IMR-90 (cell line): ENCODE measurements around the gene ADAP2. TPM values are rescaled to one million over a fixed set of nuclear protein-coding genes. Genes with fewer than 3 reads are reported as not detected.

Experiments
- ATAC-seq: fragments of 200-7000 bp; cut with Tn5 transposase; 2 replicates; pipeline ENCODE4 v1.9.1; 2020; ENCODE audit warnings: low read depth, mild to moderate bottlenecking, moderate library complexity
- BruUV-seq: library from RNA; stranded (reverse); fragments of 400-500 nt; replicated peaks from 2 replicates; lab custom pipeline; 2021; lab: Mats Ljungman, UMichigan
- CTCF ChIA-PET: fragments of 300-600 bp; formaldehyde crosslinking; extraction: SDS; loops from one replicate; lab custom pipeline; 2021; ENCODE audit warnings: antibody characterized with exemption; lab: Yijun Ruan, JAX
- POLR2A ChIA-PET: fragments of 300-600 bp; sonication (Branson Sonifier 250); formaldehyde crosslinking; loops from one replicate; lab custom pipeline; 2022; ENCODE audit warnings: antibody characterized with exemption; ENCODE audit not compliant: unreplicated experiment; lab: Charles Lee
- DNase-seq: peaks from one replicate; pipeline ENCODE4 v3.0.0; 2013
- H2AFZ ChIP-seq: replicated peaks from 2 replicates; pipeline ENCODE3; 2013; ENCODE audit warnings: low read length, mild to moderate bottlenecking; ENCODE audit not compliant: poor library complexity
- H2AK5ac ChIP-seq: 2 replicates; pipeline ENCODE4 v1.6.1; 2013; ENCODE audit warnings: low read depth, low read length, inconsistent platforms
- H2AK9ac ChIP-seq: replicated peaks from 2 replicates; pipeline ENCODE3; 2013; ENCODE audit warnings: mild to moderate bottlenecking, low read depth, low read length, moderate library complexity; ENCODE audit not compliant: poor library complexity
- H2BK120ac ChIP-seq: 2 replicates; pipeline ENCODE4 v1.6.1; 2013; ENCODE audit warnings: low read depth, low read length, inconsistent platforms
- H2BK15ac ChIP-seq: 3 replicates; pipeline ENCODE4 v1.6.1; 2013; ENCODE audit warnings: low read depth, low read length, inconsistent platforms
- H2BK20ac ChIP-seq: 2 replicates; pipeline ENCODE4 v1.6.1; 2013; ENCODE audit warnings: low read depth, mild to moderate bottlenecking, inconsistent platforms, low read length, moderate library complexity
- H2BK5ac ChIP-seq: 2 replicates; pipeline ENCODE4 v1.6.1; 2013; ENCODE audit warnings: mild to moderate bottlenecking, low read depth, low read length, inconsistent platforms; ENCODE audit not compliant: poor library complexity, severe bottlenecking
- H3K14ac ChIP-seq: replicated peaks from 2 replicates; pipeline ENCODE4 v1.6.1; 2013; ENCODE audit warnings: low read depth, low read length, inconsistent platforms
- H3K18ac ChIP-seq: 2 replicates; pipeline ENCODE4 v1.6.1; 2013; ENCODE audit warnings: low read depth, low read length, control low read depth
- H3K23ac ChIP-seq: 2 replicates; pipeline ENCODE4 v1.6.1; 2013; ENCODE audit warnings: low read depth, low read length, inconsistent platforms
- H3K27ac ChIP-seq: 2 replicates; pipeline ENCODE4 v1.5.1; 2013; ENCODE audit warnings: mild to moderate bottlenecking, control low read depth, low read length; ENCODE audit not compliant: insufficient read depth
- H3K27me3 ChIP-seq: 2 replicates; pipeline ENCODE4 v1.6.1; 2013; ENCODE audit warnings: low read length; ENCODE audit not compliant: control insufficient read depth, insufficient read depth
- H3K36me3 ChIP-seq: 2 replicates; pipeline ENCODE4 v1.6.1; 2013; ENCODE audit warnings: low read length, mixed read lengths; ENCODE audit not compliant: control insufficient read depth, insufficient read depth
- H3K4ac ChIP-seq: 2 replicates; pipeline ENCODE4 v1.6.1; 2013; ENCODE audit warnings: low read depth, low read length, inconsistent platforms
- H3K4me1 ChIP-seq: 2 replicates; pipeline ENCODE4 v1.6.1; 2013; ENCODE audit warnings: low read length, mixed read lengths; ENCODE audit not compliant: control insufficient read depth, insufficient read depth
- H3K4me2 ChIP-seq: 2 replicates; pipeline ENCODE4 v1.6.1; 2013; ENCODE audit warnings: low read depth, mild to moderate bottlenecking, control low read depth, low read length, moderate library complexity
- H3K4me3 ChIP-seq: 2 replicates; pipeline ENCODE4 v1.5.1; 2013; ENCODE audit warnings: low read depth, mild to moderate bottlenecking, control low read depth, low read length, moderate library complexity; ENCODE audit not compliant: insufficient read depth
- H3K56ac ChIP-seq: 2 replicates; pipeline ENCODE4 v1.6.1; 2013; ENCODE audit warnings: low read length, inconsistent platforms; ENCODE audit not compliant: insufficient read depth; ENCODE audit errors: extremely low read depth
- H3K79me1 ChIP-seq, 2 experiments: 2 replicates each; pipeline ENCODE4 v1.6.1; 2013; ENCODE audit warnings: low read length in 2 of 2, inconsistent platforms in 1 of 2, low read depth in 1 of 2
- H3K9ac ChIP-seq: 2 replicates; pipeline ENCODE4 v1.6.1; 2013; ENCODE audit warnings: low read depth, low read length, control low read depth
- H3K9me1 ChIP-seq: 2 replicates; pipeline ENCODE4 v1.6.1; 2013; ENCODE audit warnings: low read length, inconsistent platforms; ENCODE audit not compliant: insufficient read depth
- H3K9me3 ChIP-seq: 2 replicates; pipeline ENCODE4 v1.6.1; 2013; ENCODE audit warnings: low read length; ENCODE audit not compliant: control insufficient read depth, insufficient read depth
- H4K20me1 ChIP-seq: 2 replicates; pipeline ENCODE4 v1.6.1; 2013; ENCODE audit warnings: low read length, inconsistent platforms; ENCODE audit not compliant: insufficient read depth
- H4K5ac ChIP-seq: 2 replicates; pipeline ENCODE4 v1.6.1; 2013; ENCODE audit warnings: mild to moderate bottlenecking, low read depth, low read length, control low read depth
- H4K8ac ChIP-seq, 2 experiments: 2 replicates each; pipeline ENCODE4 v1.6.1; 2013; ENCODE audit warnings: low read depth in 2 of 2, low read length in 2 of 2, control low read depth in 1 of 2, inconsistent platforms in 1 of 2
- H4K91ac ChIP-seq: 2 replicates; pipeline ENCODE4 v1.6.1; 2013; ENCODE audit warnings: low read depth, low read length, inconsistent platforms; ENCODE audit not compliant: insufficient read depth
- BHLHE40 ChIP-seq: fragments of 150-350 bp; IDR thresholded peaks from 2 replicates; pipeline ENCODE4 v1.6.1; 2016; ENCODE audit warnings: mild to moderate bottlenecking, low read depth, low read length
- CEBPB ChIP-seq: IDR thresholded peaks from 2 replicates; pipeline ENCODE4 v1.6.1; 2012; ENCODE audit warnings: low read depth, low read length, improper control_type of control experiment
- CHD1 ChIP-seq: IDR thresholded peaks from 2 replicates; pipeline ENCODE4 v1.6.1; 2012; ENCODE audit warnings: low read depth, low read length, improper control_type of control experiment
- CTCF ChIP-seq: conservative IDR thresholded peaks from 2 replicates; pipeline ENCODE4 v1.5.1; 2012; ENCODE audit warnings: mild to moderate bottlenecking, low read depth, low read length, improper control_type of control experiment
- FOS ChIP-seq: fragments of 150-350 bp; IDR thresholded peaks from 2 replicates; pipeline ENCODE4 v1.6.1; 2016; ENCODE audit warnings: low read depth, low read length
- MAFK ChIP-seq: IDR thresholded peaks from 2 replicates; pipeline ENCODE4 v1.6.1; 2012; ENCODE audit warnings: low read depth, low read length, improper control_type of control experiment
- MAZ ChIP-seq: IDR thresholded peaks from 2 replicates; pipeline ENCODE4 v1.6.1; 2012; ENCODE audit warnings: low read depth, mild to moderate bottlenecking, low read length, improper control_type of control experiment, moderate library complexity, borderline replicate concordance
- MXI1 ChIP-seq: IDR thresholded peaks from 2 replicates; pipeline ENCODE4 v1.6.1; 2012; ENCODE audit warnings: low read depth, mild to moderate bottlenecking, low read length, moderate library complexity, borderline replicate concordance
- NFE2L2 ChIP-seq: fragments of 150-350 bp; IDR thresholded peaks from 2 replicates; pipeline ENCODE4 v1.6.1; 2016; ENCODE audit warnings: low read depth, mild to moderate bottlenecking, low read length
- POLR2A ChIP-seq: IDR thresholded peaks from 2 replicates; pipeline ENCODE4 v1.6.1; 2012; ENCODE audit warnings: mild to moderate bottlenecking, low read depth, low read length
- RAD21 ChIP-seq: IDR thresholded peaks from 2 replicates; pipeline ENCODE4 v1.6.1; 2012; ENCODE audit warnings: low read length, improper control_type of control experiment
- RCOR1 ChIP-seq: IDR thresholded peaks from 2 replicates; pipeline ENCODE4 v1.6.1; 2012; ENCODE audit warnings: mild to moderate bottlenecking, low read length, improper control_type of control experiment; ENCODE audit not compliant: insufficient replicate concordance
- USF2 ChIP-seq: fragments of 150-350 bp; IDR thresholded peaks from 2 replicates; pipeline ENCODE4 v1.6.1; 2017; ENCODE audit warnings: mild to moderate bottlenecking, antibody characterized with exemption, low read length, low read depth
- WGBS, 2 experiments: methylation state at CpG; one replicate each; pipeline versions ENCODE4 v1.1.5 to v1.1.7; 2013; ENCODE audit warnings: missing lambda C conversion rate in 2 of 2; ENCODE audit not compliant: insufficient read length in 1 of 2; ENCODE audit errors: extremely low coverage in 2 of 2; 5-methylcytosine and 5-hydroxymethylcytosine counted together
- dilution Hi-C: fragments of 300-500 bp; cut with HindIII; formaldehyde crosslinking; loops from one replicate; pipeline ENCODE4 v1.14.3; 2018; ENCODE audit warnings: low sequenced_read_pairs; ENCODE audit not compliant: unreplicated experiment
- in situ Hi-C: fragments of 300-500 bp; cut with MboI; formaldehyde crosslinking; loops from 3 replicates; pipeline ENCODE4 v1.14.3; 2019; ENCODE audit warnings: low sequenced_read_pairs, inconsistent platforms, mixed read lengths
- intact Hi-C: fragments of 100-400 bp; cut with micrococcal nuclease; formaldehyde crosslinking; loops from 2 replicates; pipeline ENCODE4 v1.10.0; 2022
- polyA plus RNA-seq, 3 experiments: library from polyadenylated mRNA; depleted of rRNA; stranded (reverse); fragments of >200 nt; gene quantifications; 2 replicates each; pipeline ENCODE4 v1.2.3, GENCODE V29; 2012; ENCODE audit warnings: low replicate concordance in 1 of 3
- total RNA-seq: library from RNA; depleted of rRNA; stranded (reverse); fragments of >200 nt; gene quantifications from 2 replicates; pipeline ENCODE4 v1.2.3, GENCODE V29; 2012

ADAP2 gene
- total and polyA plus RNA-seq, 2 of the 4 experiments (the other 2 are of a cell fraction), result 0.90 to 1.2 TPM

- no peak overlapping the region for H3K4ac ChIP-seq
- H2BK5ac ChIP-seq, result no peak overlapping the region
- in situ Hi-C loops, result no loop called here
- no peak overlapping the region for H4K5ac ChIP-seq
- peaks cover 17% of the 10 kb centered on the region for H3K36me3 ChIP-seq
- H2BK20ac ChIP-seq, result no peak overlapping the region
- intact Hi-C loops, result no loop called here
- no peak overlapping the region for H3K14ac ChIP-seq
- no peak overlapping the region for H3K4me2 ChIP-seq
- 83% methylated on average over 1 of the region's 7 CpGs; no CpG with 5 or more reads in 1 of the 2 experiments for WGBS, 2 experiments
- no peaks in the 10 kb centered on the region for H4K20me1 ChIP-seq
- H3K27ac ChIP-seq, result no peak overlapping the region
- TF ChIP-seq CTCF (no peak), CHD1 (no peak), MAZ (no peak), BHLHE40 (no peak), NFE2L2 (no peak), USF2 (no peak), FOS (no peak), POLR2A (no peak), CEBPB (no peak), RAD21 (no peak), RCOR1 (no peak), MXI1 (no peak), MAFK (no peak)
- H4K8ac ChIP-seq, result no peak overlapping the region
- H3K4me3 ChIP-seq, result no peak overlapping the region
- no peak overlapping the region for H2BK120ac ChIP-seq
- ATAC-seq, result no peak
- no peak overlapping the region for H3K18ac ChIP-seq
- no peak overlapping the region for H2AFZ ChIP-seq
- H3K27me3 ChIP-seq, result no peaks in the 10 kb centered on the region
- no peaks in the 10 kb centered on the region for H3K4me1 ChIP-seq
- no peak overlapping the region for H3K56ac ChIP-seq
- DNase-seq, result no peak
- H3K79me1 ChIP-seq, result no peaks in the 10 kb centered on the region; a peak in 1 of 4 replicates
- POLR2A ChIA-PET, result no interaction called here
- CTCF ChIA-PET, result no interaction called here
- no peak overlapping the region for H2AK5ac ChIP-seq
- H3K23ac ChIP-seq, result no peak overlapping the region
- H4K91ac ChIP-seq, result no peak overlapping the region
- no TSS peak for BruUV-seq
- H2AK9ac ChIP-seq, result no peak overlapping the region
- no peak overlapping the region for H3K9ac ChIP-seq
- peaks cover 8% of the 10 kb centered on the region for H3K9me1 ChIP-seq
- H3K9me3 ChIP-seq, result no peaks in the 10 kb centered on the region
- H2BK15ac ChIP-seq, result no peak overlapping the region
- dilution Hi-C loops, result no loop called here
Measured at GRCh38 chr17:31002047-31002446, 80.3 kb downstream of the ADAP2 start.
